ENCODE measurements around the gene FOXO6. TPM values are rescaled to one million over a fixed set of nuclear protein-coding genes. Genes with fewer than 3 reads are reported as not detected.

FOXO6 gene
- total and polyA plus RNA-seq, 2 donors: 1.2 to 1.5 TPM

DNA sequence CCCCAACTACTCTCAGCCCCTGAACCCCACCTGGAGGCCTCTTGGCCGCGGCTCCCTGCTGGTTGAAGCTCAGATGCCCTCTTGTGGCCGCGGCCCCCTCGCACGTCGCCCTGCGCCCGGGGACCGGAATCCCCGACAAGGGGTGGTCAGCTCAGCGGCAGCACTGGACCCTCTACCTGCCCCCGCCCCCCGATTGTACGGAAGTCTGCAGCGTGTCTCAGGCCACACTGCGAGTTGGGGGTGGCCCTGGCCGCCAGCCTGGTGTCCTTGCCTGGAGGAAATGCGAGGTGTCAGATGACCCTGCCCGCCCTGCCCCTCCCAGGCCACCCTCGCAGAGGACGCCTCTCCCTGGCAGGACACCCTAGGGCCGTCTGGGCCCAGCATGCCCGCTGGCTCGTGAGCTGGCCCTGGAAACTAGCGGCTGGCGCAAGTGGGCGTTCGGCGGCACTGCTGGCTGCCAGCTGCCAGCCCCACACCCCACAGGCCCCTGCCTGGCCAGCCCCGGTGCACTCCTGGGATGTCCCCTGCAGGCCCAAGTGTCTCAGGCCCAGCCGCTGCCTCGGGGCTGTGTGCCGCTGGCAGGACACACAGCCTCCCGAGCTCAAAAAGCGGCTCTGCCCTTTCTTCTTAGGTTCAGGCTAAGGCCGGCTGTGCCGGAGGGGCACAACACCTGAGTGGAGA is 62.4 kb downstream of the FOXO6 start:
- no peaks in the 10 kb centered on the region for H3K36me3 ChIP-seq (ENCODE audit: insufficient read depth)
- no peak overlapping the region for H3K27ac ChIP-seq (ENCODE audit: low read depth)
- no peaks in the 10 kb centered on the region for H3K4me1 ChIP-seq (ENCODE audit: insufficient read depth)
- no peak overlapping the region for H3K4me3 ChIP-seq (ENCODE audit: low read depth, low read length)
- WGBS: 67% methylated on average over 38 of the region's 38 CpGs
- DNase-seq (ENCODE audit: extremely low spot score): no peak

GRCh38 chr1:41424581-41425118 is 63.4 kb downstream of the FOXO6 start:
- no peak overlapping the region for H3K27ac ChIP-seq (ENCODE audit: low read depth)
- DNase-seq (ENCODE audit: extremely low spot score): no peak
- WGBS: 93% methylated on average over 4 of the region's 4 CpGs
- H3K4me1 ChIP-seq (ENCODE audit: insufficient read depth): no peaks in the 10 kb centered on the region
- H3K4me3 ChIP-seq (ENCODE audit: low read depth, low read length): no peak overlapping the region
- no peaks in the 10 kb centered on the region for H3K36me3 ChIP-seq (ENCODE audit: insufficient read depth)

DNA sequence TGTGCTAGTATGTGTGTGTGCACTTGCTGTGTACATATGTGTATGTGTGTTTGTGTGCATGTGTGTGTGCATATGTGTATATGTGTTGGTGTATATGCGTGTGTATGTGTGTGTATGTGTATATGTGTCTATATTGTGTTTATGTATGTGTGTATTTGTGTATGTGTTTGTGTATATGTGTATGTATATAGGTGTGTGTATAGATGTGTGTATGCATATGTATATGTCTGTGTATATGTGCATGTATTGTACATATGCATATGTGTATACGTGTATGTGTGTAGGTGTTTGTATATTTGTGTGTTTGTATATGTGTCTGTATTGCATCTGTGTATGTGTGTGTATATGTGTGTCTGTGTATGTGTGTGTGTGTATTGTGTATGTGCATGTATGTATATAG is 64.1 kb downstream of the FOXO6 start:
- Histone ChIP-seq H3K4me1 (ENCODE audit: insufficient read depth) (no peaks in the 10 kb centered on the region), H3K36me3 (ENCODE audit: insufficient read depth) (no peaks in the 10 kb centered on the region), H3K27ac (ENCODE audit: low read depth) (no peak overlapping the region), H3K4me3 (ENCODE audit: low read depth, low read length) (no peak overlapping the region)
- 93% methylated on average over 2 of the region's 2 CpGs for WGBS
- DNase-seq (ENCODE audit: extremely low spot score): no peak

DNA sequence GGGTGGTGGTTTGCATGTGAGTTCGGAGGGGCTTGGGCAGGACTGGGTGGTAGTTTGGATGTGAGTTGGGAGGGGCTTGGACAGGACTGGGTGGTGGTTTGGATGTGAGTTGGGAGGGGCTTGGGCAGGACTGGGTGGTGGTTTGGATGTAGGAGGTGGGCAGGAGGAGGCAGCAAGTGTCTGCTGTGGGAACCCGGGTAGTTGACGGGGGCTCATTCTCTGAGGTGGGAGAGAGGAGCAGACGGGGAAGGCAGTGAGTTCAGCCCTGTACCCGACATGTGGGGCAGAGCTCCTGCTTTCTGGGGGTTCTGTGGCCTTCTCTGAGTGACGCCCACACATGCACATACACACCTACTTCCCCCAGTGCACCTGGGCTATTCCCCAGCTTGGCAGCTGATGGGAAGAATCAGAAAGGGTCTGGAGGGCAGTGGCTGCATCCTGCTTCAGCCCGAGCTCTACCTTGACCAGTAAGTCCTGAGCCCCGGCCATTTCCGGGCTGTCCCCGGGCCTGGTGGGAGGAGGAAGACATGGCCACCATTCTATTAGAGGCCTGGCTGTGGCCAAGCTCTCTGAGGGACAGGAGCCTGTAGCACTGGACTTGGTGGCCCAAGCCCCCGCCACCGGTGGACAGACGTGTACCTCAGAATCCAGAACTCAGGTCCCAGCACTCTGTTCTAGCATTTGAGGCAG is 65.1 kb downstream of the FOXO6 start:
- DNase-seq (ENCODE audit: extremely low spot score): no peak

GRCh38 chr1:41427122-41427913 is 66.1 kb downstream of the FOXO6 start:
- no peak overlapping the region for H3K27ac ChIP-seq (ENCODE audit: low read depth)
- no peak for DNase-seq (ENCODE audit: extremely low spot score)
- no peaks in the 10 kb centered on the region for H3K36me3 ChIP-seq (ENCODE audit: insufficient read depth)
- 78% methylated on average over 20 of the region's 20 CpGs for WGBS
- H3K4me1 ChIP-seq (ENCODE audit: insufficient read depth): no peaks in the 10 kb centered on the region
- no peak overlapping the region for H3K4me3 ChIP-seq (ENCODE audit: low read depth, low read length)

More for the DNA sequence above, 65.1 kb downstream of the FOXO6 start:
- 85% methylated on average over 13 of the region's 13 CpGs for WGBS
- Histone ChIP-seq H3K4me3 (ENCODE audit: low read depth, low read length) (no peak overlapping the region), H3K27ac (ENCODE audit: low read depth) (no peak overlapping the region), H3K36me3 (ENCODE audit: insufficient read depth) (no peaks in the 10 kb centered on the region), H3K4me1 (ENCODE audit: insufficient read depth) (no peaks in the 10 kb centered on the region)

DNA sequence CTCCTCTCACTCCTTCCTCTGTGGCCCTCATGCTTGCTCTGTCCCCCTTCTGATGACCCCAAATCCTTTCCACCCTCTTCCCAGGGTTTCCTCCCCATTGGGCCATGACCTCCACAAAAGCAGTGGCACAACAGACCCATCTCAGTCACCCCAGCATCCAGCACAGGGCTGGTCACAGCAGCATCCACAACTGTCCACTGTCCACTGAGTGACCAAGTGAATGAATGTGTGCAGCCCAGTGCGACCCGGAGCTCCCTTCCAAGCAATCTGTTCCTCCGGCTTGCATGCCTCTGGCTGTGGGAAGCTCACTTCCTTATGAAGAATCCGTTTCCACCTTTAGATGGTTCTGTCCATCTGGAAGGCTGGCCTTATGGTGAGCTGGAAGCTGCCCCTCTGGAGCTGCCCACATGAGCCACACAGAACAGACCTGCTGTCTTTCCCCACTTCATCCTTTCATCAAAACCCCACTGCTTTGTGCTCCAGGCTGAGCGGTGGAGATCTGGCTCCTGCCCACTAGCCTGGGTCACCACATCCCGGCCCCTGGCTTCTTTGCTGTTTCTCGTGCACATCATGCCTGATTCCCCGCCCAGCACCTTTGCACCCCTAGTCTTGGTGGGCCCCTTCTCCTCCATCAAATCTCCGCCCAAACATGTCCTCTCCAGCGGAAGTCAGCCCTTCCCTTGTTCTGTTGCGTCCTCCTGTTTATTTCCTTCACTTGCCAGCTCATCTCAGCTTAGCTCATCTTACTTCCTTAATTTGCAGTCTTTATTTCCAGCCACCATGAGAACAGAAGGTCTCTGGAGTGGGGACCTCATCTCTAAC is 66.9 kb downstream of the FOXO6 start:
- WGBS: 89% methylated on average over 11 of the region's 11 CpGs
- DNase-seq (ENCODE audit: extremely low spot score): no peak
- Histone ChIP-seq H3K4me1 (ENCODE audit: insufficient read depth) (no peaks in the 10 kb centered on the region), H3K36me3 (ENCODE audit: insufficient read depth) (no peaks in the 10 kb centered on the region), H3K27ac (ENCODE audit: low read depth) (no peak overlapping the region), H3K4me3 (ENCODE audit: low read depth, low read length) (no peak overlapping the region)

- no peak overlapping the region for H3K27ac ChIP-seq (ENCODE audit: low read depth)
- 85% methylated on average over 16 of the region's 16 CpGs for WGBS
- DNase-seq (ENCODE audit: extremely low spot score): no peak
- H3K36me3 ChIP-seq (ENCODE audit: insufficient read depth): no peaks in the 10 kb centered on the region
- no peak overlapping the region for H3K4me3 ChIP-seq (ENCODE audit: low read depth, low read length)
- H3K4me1 ChIP-seq (ENCODE audit: insufficient read depth): no peaks in the 10 kb centered on the region
Measured at GRCh38 chr1:41428738-41429640, 67.8 kb downstream of the FOXO6 start.

DNA sequence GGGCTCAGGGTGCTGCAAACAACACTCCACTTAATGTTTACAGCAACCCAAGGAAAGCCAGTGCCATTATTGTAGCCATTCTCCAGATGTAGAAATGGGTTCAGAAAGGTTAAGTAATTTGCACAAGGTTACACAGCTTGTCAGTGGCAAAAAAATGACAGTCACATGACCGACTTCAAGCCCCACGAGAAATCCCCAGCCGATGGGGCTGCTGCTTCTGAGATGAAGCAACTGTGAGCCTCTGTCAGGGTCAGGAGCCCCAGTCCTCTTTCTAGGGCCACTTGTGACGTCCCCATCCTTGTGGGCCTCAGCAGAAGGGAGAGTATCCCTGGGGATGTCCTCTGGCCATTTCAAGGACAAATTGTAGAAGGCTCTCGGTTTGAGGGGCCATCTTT is 68.4 kb downstream of the FOXO6 start:
- Histone ChIP-seq H3K4me3 (ENCODE audit: low read depth, low read length) (no peak overlapping the region), H3K27ac (ENCODE audit: low read depth) (no peak overlapping the region), H3K4me1 (ENCODE audit: insufficient read depth) (no peaks in the 10 kb centered on the region), H3K36me3 (ENCODE audit: insufficient read depth) (no peaks in the 10 kb centered on the region)
- no peak for DNase-seq (ENCODE audit: extremely low spot score)
- 80% methylated on average over 5 of the region's 5 CpGs for WGBS

- no peak for DNase-seq (ENCODE audit: extremely low spot score)
- no peaks in the 10 kb centered on the region for H3K4me1 ChIP-seq (ENCODE audit: insufficient read depth)
- 65% methylated on average over 4 of the region's 4 CpGs for WGBS
- H3K4me3 ChIP-seq (ENCODE audit: low read depth, low read length): no peak overlapping the region
- H3K27ac ChIP-seq (ENCODE audit: low read depth): no peak overlapping the region
- no peaks in the 10 kb centered on the region for H3K36me3 ChIP-seq (ENCODE audit: insufficient read depth)
Measured at GRCh38 chr1:41430069-41430468, 68.8 kb downstream of the FOXO6 start.

DNA sequence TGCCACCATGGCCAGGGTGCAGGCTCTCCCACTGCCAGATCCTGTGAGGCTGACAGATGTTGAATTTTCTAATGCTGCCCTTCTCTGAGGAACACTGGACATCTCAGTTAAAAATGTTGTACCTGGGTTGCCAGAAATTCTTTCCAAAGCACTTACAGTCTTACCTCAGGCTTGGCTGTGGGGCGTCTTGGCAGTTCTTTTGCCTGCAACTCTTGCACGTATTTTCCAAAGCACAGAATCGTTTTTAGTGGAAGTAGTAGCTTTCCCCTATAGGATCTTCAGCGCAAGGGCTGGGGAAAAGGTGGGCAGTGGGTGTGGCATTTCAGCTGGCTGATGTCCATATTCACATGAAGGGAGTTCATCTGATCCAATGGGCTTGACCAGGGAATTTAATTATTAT is 69.3 kb downstream of the FOXO6 start:
- Histone ChIP-seq H3K4me3 (ENCODE audit: low read depth, low read length) (no peak overlapping the region), H3K36me3 (ENCODE audit: insufficient read depth) (no peaks in the 10 kb centered on the region), H3K4me1 (ENCODE audit: insufficient read depth) (no peaks in the 10 kb centered on the region), H3K27ac (ENCODE audit: low read depth) (no peak overlapping the region)
- 74% methylated on average over 4 of the region's 4 CpGs for WGBS
- no peak for DNase-seq (ENCODE audit: extremely low spot score)

DNA sequence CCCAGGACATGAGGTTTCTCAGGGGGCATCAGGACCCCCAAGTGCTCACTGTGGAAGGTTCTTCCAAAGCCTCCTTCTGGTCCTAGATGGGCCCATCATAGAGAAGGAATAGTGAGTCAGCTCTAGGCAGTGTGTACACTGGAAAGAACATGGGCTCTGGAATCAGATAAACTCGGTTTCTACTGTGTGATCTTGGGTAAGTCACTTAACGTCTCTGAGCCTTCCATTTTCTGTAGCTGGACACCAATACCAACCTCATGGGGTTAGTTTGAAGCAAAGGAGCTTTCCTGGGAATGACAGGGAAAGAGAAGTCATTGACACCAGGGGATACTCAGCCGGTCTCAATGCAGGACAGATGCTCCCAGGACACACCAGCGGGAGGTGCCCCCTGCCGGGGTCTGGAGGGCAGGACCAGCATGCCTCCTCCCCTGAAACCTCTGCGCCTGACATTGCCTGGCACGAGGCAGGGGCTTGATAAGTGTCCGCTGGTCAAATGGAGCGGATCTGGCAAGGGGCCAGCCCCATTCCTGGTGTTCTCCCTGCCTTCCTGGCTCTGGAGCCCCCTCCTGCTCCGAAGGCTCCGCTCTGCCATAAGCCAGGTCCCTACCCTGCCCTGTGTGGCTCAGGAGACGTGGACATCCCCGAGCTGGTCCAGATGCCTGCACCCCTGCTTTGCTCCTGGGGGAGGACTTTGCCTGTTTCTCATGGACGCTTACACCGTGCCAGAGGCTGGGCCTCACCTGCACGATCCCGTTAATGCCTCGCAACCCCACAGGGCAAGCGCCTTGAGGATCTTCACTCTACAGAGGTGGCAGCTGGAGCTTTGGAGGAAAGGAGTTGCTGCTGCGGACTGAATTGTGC is 70.5 kb downstream of the FOXO6 start:
- DNase-seq (ENCODE audit: extremely low spot score): no peak
- H3K27ac ChIP-seq (ENCODE audit: low read depth): no peak overlapping the region
- no peak overlapping the region for H3K4me3 ChIP-seq (ENCODE audit: low read depth, low read length)

More for the DNA sequence above, 70.5 kb downstream of the FOXO6 start:
- WGBS: 81% methylated on average over 20 of the region's 20 CpGs
- Histone ChIP-seq H3K4me1 (ENCODE audit: insufficient read depth) (no peaks in the 10 kb centered on the region), H3K36me3 (ENCODE audit: insufficient read depth) (no peaks in the 10 kb centered on the region)

Data from urinary bladder (tissue), 4 donors.